Osteoblast (primary cell): ENCODE results near the gene PCDH15. TPM values are rescaled to one million over a fixed set of nuclear protein-coding genes. Genes with fewer than 3 reads are reported as not detected.
"Not testable (repeated sequence)": the region's sequence is repeated elsewhere in the genome, so short reads cannot be mapped to it uniquely, and the experiment has no call there.

Experiments used
- DNase-seq: peaks from one replicate; pipeline ENCODE4 v3.0.0; 2011; ENCODE audit warnings: low spot score, mixed read lengths; ENCODE audit not compliant: insufficient read length; ENCODE audit errors: missing footprints
- H2AFZ ChIP-seq: 2 replicates; pipeline ENCODE4 v1.6.0; 2011; ENCODE audit warnings: mild to moderate bottlenecking, low read length
- H3K27ac ChIP-seq: 2 replicates; pipeline ENCODE4 v1.5.1; 2011; ENCODE audit warnings: mild to moderate bottlenecking, low read depth, low read length, moderate library complexity
- H3K27me3 ChIP-seq: 2 replicates; pipeline ENCODE4 v1.6.0; 2012; ENCODE audit warnings: mild to moderate bottlenecking, control low read depth, inconsistent platforms, low read length, moderate library complexity; ENCODE audit not compliant: insufficient read depth
- H3K36me3 ChIP-seq: 2 replicates; pipeline ENCODE4 v1.5.1; 2011; ENCODE audit warnings: mild to moderate bottlenecking, low read length, control low read depth, moderate library complexity; ENCODE audit not compliant: insufficient read depth
- H3K4me1 ChIP-seq: 2 replicates; pipeline ENCODE4 v1.5.1; 2011; ENCODE audit warnings: mild to moderate bottlenecking, low read length, control low read depth, moderate library complexity; ENCODE audit not compliant: insufficient read depth
- H3K4me2 ChIP-seq: 2 replicates; pipeline ENCODE4 v1.6.0; 2011; ENCODE audit warnings: mild to moderate bottlenecking, low read length; ENCODE audit not compliant: insufficient read depth
- H3K4me3 ChIP-seq: fragments of 200-600 bp; sonication (generic); 3 replicates; pipeline ENCODE4 v1.5.1; 2012; ENCODE audit warnings: mild to moderate bottlenecking, low read length, inconsistent platforms; ENCODE audit not compliant: insufficient read depth
- H3K79me2 ChIP-seq: 2 replicates; pipeline ENCODE4 v1.6.0; 2012; ENCODE audit warnings: mild to moderate bottlenecking, low read length, control low read depth, inconsistent platforms; ENCODE audit not compliant: insufficient read depth
- H3K9me3 ChIP-seq: 2 replicates; pipeline ENCODE4 v1.5.1; 2011; ENCODE audit warnings: low read depth, low read length, control low read depth
- H4K20me1 ChIP-seq: 2 replicates; pipeline ENCODE4 v1.6.0; 2012; ENCODE audit warnings: mild to moderate bottlenecking, low read length, control low read depth; ENCODE audit not compliant: insufficient read depth
- total RNA-seq: library from RNA; depleted of rRNA; stranded (reverse); fragments of >200 nt; gene quantifications from 2 replicates; pipeline ENCODE4 v1.2.3, GENCODE V29; 2012
- TF ChIP-seq, protein P1 (sequence below): IDR thresholded peaks from 2 replicates; pipeline ENCODE4 v1.5.1; 2011; ENCODE audit warnings: mild to moderate bottlenecking, low read depth, low read length, moderate library complexity; ENCODE audit errors: extremely low read depth

The PCDH15 gene
- total RNA-seq, 1 donor = not detected

DNA sequence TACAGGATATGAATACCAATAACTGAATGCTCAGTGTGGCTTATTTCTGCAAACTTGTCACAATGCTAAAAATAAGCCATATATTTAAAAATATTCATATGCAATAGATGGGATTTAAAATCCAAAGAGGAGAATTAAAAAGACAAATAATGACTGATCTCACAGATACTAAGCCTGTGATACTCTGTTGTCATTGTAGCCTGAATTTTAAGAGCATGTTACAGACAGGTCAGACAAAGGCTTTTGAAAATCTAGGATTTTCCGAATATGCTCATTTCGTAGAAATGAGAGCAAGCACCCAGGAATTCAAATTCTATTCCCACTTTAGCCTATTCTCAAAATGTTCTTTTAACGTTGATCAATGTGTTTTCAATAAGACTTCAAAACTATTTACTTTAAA is 269.7 kb downstream of the PCDH15 start:
- H3K36me3 ChIP-seq = no peaks in the 10 kb centered on the region
- no peak overlapping the region for H2AFZ ChIP-seq
- no peak for DNase-seq
- no peaks in the 10 kb centered on the region for H3K79me2 ChIP-seq
- no peaks in the 10 kb centered on the region for H4K20me1 ChIP-seq
- H3K9me3 ChIP-seq = no peaks in the 10 kb centered on the region
- no peaks in the 10 kb centered on the region for H3K4me1 ChIP-seq
- H3K27me3 ChIP-seq = no peaks in the 10 kb centered on the region
- H3K4me2 ChIP-seq = no peak overlapping the region
- no peak overlapping the region for H3K4me3 ChIP-seq
- no peak overlapping the region for H3K27ac ChIP-seq
- TF ChIP-seq, protein P1, sequence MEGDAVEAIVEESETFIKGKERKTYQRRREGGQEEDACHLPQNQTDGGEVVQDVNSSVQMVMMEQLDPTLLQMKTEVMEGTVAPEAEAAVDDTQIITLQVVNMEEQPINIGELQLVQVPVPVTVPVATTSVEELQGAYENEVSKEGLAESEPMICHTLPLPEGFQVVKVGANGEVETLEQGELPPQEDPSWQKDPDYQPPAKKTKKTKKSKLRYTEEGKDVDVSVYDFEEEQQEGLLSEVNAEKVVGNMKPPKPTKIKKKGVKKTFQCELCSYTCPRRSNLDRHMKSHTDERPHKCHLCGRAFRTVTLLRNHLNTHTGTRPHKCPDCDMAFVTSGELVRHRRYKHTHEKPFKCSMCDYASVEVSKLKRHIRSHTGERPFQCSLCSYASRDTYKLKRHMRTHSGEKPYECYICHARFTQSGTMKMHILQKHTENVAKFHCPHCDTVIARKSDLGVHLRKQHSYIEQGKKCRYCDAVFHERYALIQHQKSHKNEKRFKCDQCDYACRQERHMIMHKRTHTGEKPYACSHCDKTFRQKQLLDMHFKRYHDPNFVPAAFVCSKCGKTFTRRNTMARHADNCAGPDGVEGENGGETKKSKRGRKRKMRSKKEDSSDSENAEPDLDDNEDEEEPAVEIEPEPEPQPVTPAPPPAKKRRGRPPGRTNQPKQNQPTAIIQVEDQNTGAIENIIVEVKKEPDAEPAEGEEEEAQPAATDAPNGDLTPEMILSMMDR = no peak

DNA sequence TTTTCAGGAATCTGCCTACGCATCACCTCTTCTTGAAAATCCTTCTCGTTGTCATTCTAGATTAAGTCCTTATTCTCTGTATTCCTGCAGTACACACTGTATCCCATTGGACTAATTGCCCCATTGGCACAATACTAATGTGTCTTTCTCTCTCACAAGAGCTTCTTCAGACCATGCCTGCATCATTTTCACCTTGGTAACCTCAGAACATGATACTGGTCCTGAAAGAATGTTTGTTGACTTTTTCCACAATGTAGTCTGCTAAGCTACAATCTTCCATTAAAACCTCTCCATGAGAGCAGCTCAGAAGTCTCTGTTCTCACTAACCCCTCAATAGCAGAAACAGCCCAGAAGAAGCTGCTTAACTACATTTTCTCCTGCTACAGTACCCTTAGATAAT is 270.7 kb downstream of the PCDH15 start:
- H3K9me3 ChIP-seq = no peaks in the 10 kb centered on the region
- no peak overlapping the region for H3K4me2 ChIP-seq
- no peaks in the 10 kb centered on the region for H4K20me1 ChIP-seq
- H3K79me2 ChIP-seq = no peaks in the 10 kb centered on the region
- DNase-seq = no peak
- TF ChIP-seq, protein P1 = no peak
- no peaks in the 10 kb centered on the region for H3K36me3 ChIP-seq
- H3K27me3 ChIP-seq = no peaks in the 10 kb centered on the region
- H3K4me3 ChIP-seq = no peak overlapping the region
- no peak overlapping the region for H3K27ac ChIP-seq
- no peaks in the 10 kb centered on the region for H3K4me1 ChIP-seq
- no peak overlapping the region for H2AFZ ChIP-seq

DNA sequence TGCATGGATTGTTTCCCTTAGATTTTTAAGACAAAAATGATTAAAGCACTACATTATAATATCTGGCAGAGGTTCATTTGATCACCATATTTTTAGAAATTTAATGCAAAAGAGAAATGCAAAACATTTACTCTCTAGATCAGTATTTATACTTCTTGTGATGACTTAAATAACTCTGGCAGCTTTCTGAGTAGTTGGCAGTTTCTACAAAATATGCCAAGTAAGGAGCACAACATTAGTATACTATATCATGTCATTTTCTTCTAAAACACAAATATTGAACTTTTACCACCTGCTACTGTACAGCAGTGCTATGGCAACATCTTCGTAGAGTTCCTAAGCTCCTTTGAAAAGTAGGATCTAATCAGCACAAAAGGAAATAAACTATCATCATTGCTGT is 275.2 kb downstream of the PCDH15 start:
- TF ChIP-seq, protein P1 = no peak
- no peaks in the 10 kb centered on the region for H3K27me3 ChIP-seq
- no peak overlapping the region for H3K27ac ChIP-seq
- no peak overlapping the region for H2AFZ ChIP-seq
- H3K4me3 ChIP-seq = no peak overlapping the region
- H3K79me2 ChIP-seq = no peaks in the 10 kb centered on the region
- H3K9me3 ChIP-seq = peaks cover 3% of the 10 kb centered on the region
- H4K20me1 ChIP-seq = no peaks in the 10 kb centered on the region
- no peak for DNase-seq
- H3K36me3 ChIP-seq = no peaks in the 10 kb centered on the region
- H3K4me2 ChIP-seq = no peak overlapping the region
- no peaks in the 10 kb centered on the region for H3K4me1 ChIP-seq

DNA sequence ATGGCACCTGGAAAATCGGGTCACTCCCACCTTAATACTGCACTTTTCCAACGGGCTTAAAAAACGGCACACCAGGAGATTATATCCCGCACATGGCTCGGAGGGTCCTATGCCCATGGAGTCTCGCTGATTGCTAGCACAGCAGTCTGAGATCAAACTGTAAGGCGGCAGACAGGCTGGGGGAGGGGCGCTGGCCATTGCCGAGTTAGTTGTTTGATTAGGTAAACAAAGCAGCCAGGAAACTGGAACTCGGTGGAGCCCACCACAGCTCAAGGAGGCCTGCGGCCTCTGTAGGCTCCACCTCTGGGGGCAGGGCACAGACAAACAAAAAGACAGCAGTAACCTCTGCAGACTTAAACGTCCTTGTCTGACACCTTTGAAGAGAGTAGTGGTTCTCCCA is 285.8 kb downstream of the PCDH15 start:
- H3K4me1 ChIP-seq, H4K20me1 ChIP-seq, H2AFZ ChIP-seq, H3K4me3 ChIP-seq, H3K4me2 ChIP-seq, H3K36me3 ChIP-seq, H3K27me3 ChIP-seq, H3K27ac ChIP-seq, H3K9me3 ChIP-seq, H3K79me2 ChIP-seq, DNase-seq: not testable (repeated sequence)
